ENCODE data around the gene RALGDS. TPM values are rescaled to one million over a fixed set of nuclear protein-coding genes. Genes with fewer than 3 reads are reported as not detected.

RALGDS gene
- total RNA-seq, 4 donors from 2014 or later, result 14.1 to 67.9 (median 30.3) TPM

DNA sequence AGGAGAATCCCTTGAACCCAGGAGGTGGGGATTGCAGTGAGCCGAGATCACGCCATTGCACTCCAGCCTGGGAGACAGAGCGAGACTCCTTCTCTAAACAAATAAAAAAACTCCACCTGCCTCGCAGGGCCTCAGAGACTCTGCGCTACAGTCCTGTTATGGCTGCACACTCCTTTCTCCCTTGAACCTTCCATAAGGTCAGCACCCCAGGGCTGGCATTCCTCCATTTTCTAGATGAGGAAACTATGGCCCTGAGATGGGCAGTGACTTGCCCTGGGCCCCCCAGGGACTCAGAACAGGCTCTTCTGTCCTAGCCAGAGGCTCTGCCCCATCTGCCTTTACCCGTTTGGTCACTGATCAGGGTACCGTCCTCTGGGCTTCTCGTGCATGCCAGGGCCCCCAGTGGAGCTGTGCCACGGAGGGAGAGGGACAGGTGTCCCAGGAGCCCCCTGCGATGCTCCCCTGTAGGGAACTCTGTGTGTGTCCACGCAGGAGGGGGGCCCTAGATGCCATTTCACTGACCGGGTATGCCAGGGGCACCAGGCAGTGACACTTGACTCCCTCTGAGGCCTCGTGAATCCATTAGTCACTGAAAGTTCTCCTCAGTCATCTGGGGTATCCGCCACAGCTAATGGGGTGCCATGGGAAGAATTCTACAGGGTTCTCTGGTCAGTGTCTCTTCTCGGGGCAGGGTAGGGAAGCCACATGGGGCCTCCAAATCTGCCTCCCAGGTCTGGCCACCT, 16.2 kb downstream of the RALGDS start:
- intact Hi-C loops (cut with DNase I; ENCODE audit: low total_unique reads), result loop anchor here (5.0 kb wide), 1 partner anchor 37 kb away; no protein-coding TSS in a partner anchor
- Histone ChIP-seq H3K4me1 (no peaks in the 10 kb centered on the region), H3K4me3 (no peak overlapping the region), H3K27ac (no peak overlapping the region), H3K36me3 (no peaks in the 10 kb centered on the region), H3K27me3 (no peaks in the 10 kb centered on the region), H3K9me3 (no peaks in the 10 kb centered on the region)
- DNase-seq, result peak; percentile 10 to 11
- TF ChIP-seq POLR2A (IDR thresholded peaks at IDR 0.05), result no peak
- TF ChIP-seq, protein P1, sequence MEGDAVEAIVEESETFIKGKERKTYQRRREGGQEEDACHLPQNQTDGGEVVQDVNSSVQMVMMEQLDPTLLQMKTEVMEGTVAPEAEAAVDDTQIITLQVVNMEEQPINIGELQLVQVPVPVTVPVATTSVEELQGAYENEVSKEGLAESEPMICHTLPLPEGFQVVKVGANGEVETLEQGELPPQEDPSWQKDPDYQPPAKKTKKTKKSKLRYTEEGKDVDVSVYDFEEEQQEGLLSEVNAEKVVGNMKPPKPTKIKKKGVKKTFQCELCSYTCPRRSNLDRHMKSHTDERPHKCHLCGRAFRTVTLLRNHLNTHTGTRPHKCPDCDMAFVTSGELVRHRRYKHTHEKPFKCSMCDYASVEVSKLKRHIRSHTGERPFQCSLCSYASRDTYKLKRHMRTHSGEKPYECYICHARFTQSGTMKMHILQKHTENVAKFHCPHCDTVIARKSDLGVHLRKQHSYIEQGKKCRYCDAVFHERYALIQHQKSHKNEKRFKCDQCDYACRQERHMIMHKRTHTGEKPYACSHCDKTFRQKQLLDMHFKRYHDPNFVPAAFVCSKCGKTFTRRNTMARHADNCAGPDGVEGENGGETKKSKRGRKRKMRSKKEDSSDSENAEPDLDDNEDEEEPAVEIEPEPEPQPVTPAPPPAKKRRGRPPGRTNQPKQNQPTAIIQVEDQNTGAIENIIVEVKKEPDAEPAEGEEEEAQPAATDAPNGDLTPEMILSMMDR (IDR thresholded peaks at IDR 0.05), result no peak

DNA sequence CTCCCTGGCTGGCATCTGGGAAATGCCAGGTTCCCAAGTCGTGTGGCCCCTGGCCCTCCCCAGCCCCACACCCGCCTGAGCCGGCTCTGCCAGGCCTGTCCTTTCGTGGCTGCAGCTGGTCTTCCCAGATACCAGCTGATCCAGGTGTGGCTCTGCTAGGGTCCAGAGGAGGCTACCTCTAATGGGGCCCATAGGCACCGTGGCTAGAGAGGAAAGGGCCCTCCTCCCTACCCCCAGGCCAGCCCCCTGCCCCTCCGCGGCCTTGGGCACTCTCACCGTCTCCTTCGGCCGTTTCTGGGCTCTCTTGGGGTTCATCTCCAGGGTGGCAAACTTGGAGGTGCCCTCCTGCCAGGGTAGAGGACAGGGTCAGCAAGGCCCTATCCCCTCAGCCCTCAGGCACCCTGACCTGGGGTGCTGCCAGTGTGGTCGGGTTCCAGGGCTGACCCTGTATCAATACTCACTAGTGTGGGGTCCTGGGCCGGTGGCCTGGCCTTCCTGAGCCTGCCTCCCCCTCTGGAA, 17.0 kb downstream of the RALGDS start:
- intact Hi-C loops (cut with DNase I; ENCODE audit: low total_unique reads), result loop anchor here (5.0 kb wide), 1 partner anchor 38 kb away; no protein-coding TSS in a partner anchor
- DNase-seq, result peak in 1 of 2 donors; percentile 14
- Histone ChIP-seq H3K36me3 (no peaks in the 10 kb centered on the region), H3K4me3 (no peak overlapping the region), H3K27me3 (no peaks in the 10 kb centered on the region), H3K9me3 (no peaks in the 10 kb centered on the region), H3K27ac (no peak overlapping the region), H3K4me1 (no peaks in the 10 kb centered on the region)
- TF ChIP-seq POLR2A (IDR thresholded peaks at IDR 0.05), result no peak
- TF ChIP-seq, protein P1 (IDR thresholded peaks at IDR 0.05), result no peak

DNA sequence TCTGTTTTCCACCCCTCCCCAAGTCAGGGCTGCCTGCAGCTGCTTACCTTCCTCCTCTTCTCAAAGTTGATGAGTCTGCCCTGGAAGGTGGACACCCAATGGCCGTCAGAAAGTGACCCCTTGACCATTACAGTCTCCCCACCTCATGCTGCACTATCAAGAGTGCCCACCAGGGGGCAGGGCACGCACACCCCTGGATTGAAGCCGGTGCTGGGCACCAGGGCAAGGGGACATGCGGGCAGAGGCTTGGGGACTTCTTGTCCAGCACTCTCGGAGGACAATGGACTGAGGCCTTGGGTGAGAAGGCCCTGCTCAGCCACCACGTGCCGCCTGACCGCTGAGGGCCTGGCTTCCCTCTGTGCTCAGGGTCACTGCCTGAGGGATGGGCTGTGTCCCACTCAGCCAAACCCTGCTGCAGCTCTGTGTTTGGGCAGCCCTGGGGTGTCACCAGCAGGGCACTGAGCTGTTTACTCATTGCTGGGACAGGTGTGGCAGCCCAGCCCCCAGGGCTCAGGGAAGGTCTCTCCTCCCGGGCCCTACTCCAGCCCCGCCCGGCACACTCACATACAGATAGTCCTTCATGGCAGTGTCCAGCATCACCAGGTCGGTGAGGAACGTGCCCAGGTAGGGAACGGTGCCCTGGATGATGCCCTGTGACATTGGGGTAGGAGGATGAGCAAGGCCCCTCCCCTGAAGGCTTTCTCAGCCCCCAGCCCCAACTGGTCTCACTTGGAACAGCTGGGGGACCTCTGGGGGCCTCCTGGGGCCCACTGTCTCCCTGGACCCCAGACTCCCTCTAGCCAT, 17.7 kb downstream of the RALGDS start:
- Histone ChIP-seq H3K4me3 (no peak overlapping the region), H3K27ac (no peak overlapping the region), H3K4me1 (no peaks in the 10 kb centered on the region), H3K36me3 (no peaks in the 10 kb centered on the region), H3K9me3 (no peaks in the 10 kb centered on the region), H3K27me3 (no peaks in the 10 kb centered on the region)
- TF ChIP-seq POLR2A (IDR thresholded peaks at IDR 0.05), result no peak
- TF ChIP-seq, protein P1 (IDR thresholded peaks at IDR 0.05), result peak; percentile 95 to 99 (median 98)
- intact Hi-C loops (cut with DNase I; ENCODE audit: low total_unique reads), result loop anchor here (5.0 kb wide), 1 partner anchor 39 kb away; no protein-coding TSS in a partner anchor
- peak; percentile 65 to 70 for DNase-seq

DNA sequence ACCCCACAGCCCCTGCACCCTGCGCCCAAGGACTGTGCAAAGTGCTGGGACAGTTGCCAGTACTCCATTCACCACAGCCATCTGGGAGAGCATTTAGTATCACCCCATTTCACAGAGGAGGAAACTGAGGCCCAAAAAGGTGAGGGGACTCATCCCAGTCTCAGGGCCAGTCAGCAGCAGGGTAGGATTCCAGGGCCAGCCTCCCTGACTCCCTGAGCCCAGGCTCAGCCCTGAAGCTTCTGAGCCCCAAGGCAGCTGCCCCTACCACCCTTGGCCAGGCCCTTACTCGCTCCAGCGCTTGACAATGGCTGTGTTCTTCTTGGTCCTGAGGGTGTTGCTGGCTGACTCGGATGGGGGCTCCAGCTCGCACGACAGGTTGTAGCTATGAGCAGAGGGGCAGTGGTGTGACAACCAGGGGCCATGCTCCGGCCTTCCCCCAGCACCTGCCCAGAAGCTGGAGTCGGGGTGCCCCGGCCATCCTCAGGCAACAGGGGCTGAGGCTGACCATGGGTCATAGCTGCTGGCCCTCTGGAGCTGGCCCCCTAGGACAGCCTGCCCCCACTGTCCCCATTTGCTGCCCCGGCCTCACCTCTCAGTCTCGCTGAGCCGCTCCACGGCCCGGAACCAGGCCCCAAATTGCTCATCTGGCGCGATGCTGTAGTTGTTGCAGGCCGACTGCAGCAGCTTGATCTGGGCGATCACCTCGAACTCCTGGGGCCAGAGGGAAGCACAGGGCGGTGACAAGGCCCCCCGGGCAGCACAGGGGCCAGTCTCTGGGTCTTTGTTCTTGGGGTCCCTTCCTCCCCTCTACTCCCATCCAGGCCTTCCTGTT, 18.6 kb downstream of the RALGDS start:
- Histone ChIP-seq H3K27me3 (no peaks in the 10 kb centered on the region), H3K27ac (no peak overlapping the region), H3K36me3 (no peaks in the 10 kb centered on the region), H3K9me3 (no peaks in the 10 kb centered on the region), H3K4me1 (no peaks in the 10 kb centered on the region), H3K4me3 (no peak overlapping the region)
- intact Hi-C loops (cut with DNase I; ENCODE audit: low total_unique reads), result loop anchor here (5.0 kb wide), 1 partner anchor 40 kb away; no protein-coding TSS in a partner anchor
- DNase-seq, result no peak
- TF ChIP-seq, protein P1 (IDR thresholded peaks at IDR 0.05), result no peak
- no peak for TF ChIP-seq POLR2A (IDR thresholded peaks at IDR 0.05)
